Muscle layer of colon (tissue), 2 donors: ENCODE measurements around the gene CMBL.

Source experiments
- H3K27ac ChIP-seq: one replicate; pipeline ENCODE4 v1.7.0; 2013; ENCODE audit warnings: low read depth, mild to moderate bottlenecking, low read length, moderate library complexity
- H3K27me3 ChIP-seq, 2 donors: one replicate each; pipeline ENCODE4 v1.7.0; 2013; ENCODE audit warnings: low read length in 2 of 2, mild to moderate bottlenecking in 2 of 2; ENCODE audit not compliant: insufficient read depth in 2 of 2, control insufficient read depth in 1 of 2
- H3K36me3 ChIP-seq: one replicate; pipeline ENCODE4 v1.7.0; 2013; ENCODE audit warnings: mild to moderate bottlenecking, low read length; ENCODE audit not compliant: insufficient read depth
- H3K4me1 ChIP-seq: one replicate; pipeline ENCODE4 v1.7.0; 2013; ENCODE audit warnings: mild to moderate bottlenecking, low read length; ENCODE audit not compliant: insufficient read depth
- H3K4me3 ChIP-seq, 2 donors: one replicate each; pipeline ENCODE4 v1.7.0; 2013; ENCODE audit warnings: low read length in 2 of 2, low read depth in 1 of 2, mild to moderate bottlenecking in 1 of 2, moderate library complexity in 1 of 2
- H3K9ac ChIP-seq: one replicate; pipeline ENCODE4 v1.7.0; 2013; ENCODE audit warnings: low read length
- H3K9me3 ChIP-seq: one replicate; pipeline ENCODE4 v1.7.0; 2013; ENCODE audit warnings: mild to moderate bottlenecking, low read length
- donor health status: abdominal sarcoma.
- donor health status: Adenocarcinoma of cecum.

The CMBL gene

DNA sequence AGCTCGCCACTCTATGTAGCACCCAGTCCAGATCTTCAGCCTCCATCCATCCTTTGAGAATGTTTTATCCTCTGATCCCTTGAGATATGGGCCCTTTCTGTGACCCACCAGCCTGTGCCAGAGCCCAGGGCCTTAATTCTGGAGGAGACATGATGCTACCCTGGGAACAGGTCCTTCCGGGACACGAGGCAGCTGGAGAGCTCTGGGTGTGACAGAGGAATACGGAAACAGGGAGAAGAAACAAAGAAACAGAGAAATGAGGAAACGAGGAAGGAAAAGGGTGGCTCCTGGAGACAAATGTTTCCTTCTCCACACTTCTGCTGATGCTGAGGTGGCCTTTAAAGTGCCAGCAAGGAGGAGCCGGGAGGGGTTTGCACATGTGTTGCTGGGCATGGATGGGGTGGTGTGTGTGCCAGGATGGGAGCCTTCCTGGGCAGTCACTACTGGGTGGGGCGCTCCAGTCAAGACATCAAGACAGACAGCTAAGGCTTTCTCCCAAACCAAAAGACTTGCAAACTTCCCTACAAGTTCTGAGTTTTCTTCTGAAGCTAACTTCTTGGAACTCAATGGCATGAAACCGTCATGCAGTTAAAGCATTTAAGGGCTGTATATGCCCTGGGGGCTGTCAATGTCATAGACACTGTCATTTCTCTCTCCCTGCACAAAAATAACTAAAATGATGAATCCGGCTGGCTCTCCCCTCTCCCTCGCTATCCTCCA, 23.0 kb upstream of the CMBL start:
- Histone ChIP-seq H3K9ac (no peak overlapping the region), H3K4me3 (no peak overlapping the region), H3K9me3 (no peaks in the 10 kb centered on the region), H3K27me3 (no peaks in the 10 kb centered on the region), H3K36me3 (no peaks in the 10 kb centered on the region), H3K27ac (peak overlapping the region; percentile 65), H3K4me1 (peaks cover 35% of the 10 kb centered on the region)

- H3K4me3 ChIP-seq = no peak overlapping the region
- H3K4me1 ChIP-seq = peaks cover 35% of the 10 kb centered on the region
Observed at GRCh38 chr5:10329820-10330481, 22.2 kb upstream of the CMBL start.

GRCh38 chr5:10329446-10329819, 21.7 kb upstream of the CMBL start:
- no peak overlapping the region for H3K27ac ChIP-seq
- no peaks in the 10 kb centered on the region for H3K27me3 ChIP-seq
- H3K36me3 ChIP-seq = no peaks in the 10 kb centered on the region
- no peak overlapping the region for H3K4me3 ChIP-seq
- H3K9me3 ChIP-seq = no peaks in the 10 kb centered on the region
- H3K9ac ChIP-seq = no peak overlapping the region
- peaks cover 35% of the 10 kb centered on the region for H3K4me1 ChIP-seq

More at GRCh38 chr5:10329820-10330481, 22.2 kb upstream of the CMBL start:
- Histone ChIP-seq H3K27me3 (no peaks in the 10 kb centered on the region), H3K9ac (no peak overlapping the region), H3K27ac (peak overlapping the region; percentile 65), H3K9me3 (no peaks in the 10 kb centered on the region), H3K36me3 (no peaks in the 10 kb centered on the region)

GRCh38 chr5:10328323-10328722, 20.6 kb upstream of the CMBL start:
- H3K4me3 ChIP-seq = no peak overlapping the region
- no peaks in the 10 kb centered on the region for H3K36me3 ChIP-seq
- no peak overlapping the region for H3K27ac ChIP-seq
- H3K4me1 ChIP-seq = peaks cover 41% of the 10 kb centered on the region
- H3K9ac ChIP-seq = no peak overlapping the region
- no peaks in the 10 kb centered on the region for H3K27me3 ChIP-seq
- H3K9me3 ChIP-seq = no peaks in the 10 kb centered on the region

DNA sequence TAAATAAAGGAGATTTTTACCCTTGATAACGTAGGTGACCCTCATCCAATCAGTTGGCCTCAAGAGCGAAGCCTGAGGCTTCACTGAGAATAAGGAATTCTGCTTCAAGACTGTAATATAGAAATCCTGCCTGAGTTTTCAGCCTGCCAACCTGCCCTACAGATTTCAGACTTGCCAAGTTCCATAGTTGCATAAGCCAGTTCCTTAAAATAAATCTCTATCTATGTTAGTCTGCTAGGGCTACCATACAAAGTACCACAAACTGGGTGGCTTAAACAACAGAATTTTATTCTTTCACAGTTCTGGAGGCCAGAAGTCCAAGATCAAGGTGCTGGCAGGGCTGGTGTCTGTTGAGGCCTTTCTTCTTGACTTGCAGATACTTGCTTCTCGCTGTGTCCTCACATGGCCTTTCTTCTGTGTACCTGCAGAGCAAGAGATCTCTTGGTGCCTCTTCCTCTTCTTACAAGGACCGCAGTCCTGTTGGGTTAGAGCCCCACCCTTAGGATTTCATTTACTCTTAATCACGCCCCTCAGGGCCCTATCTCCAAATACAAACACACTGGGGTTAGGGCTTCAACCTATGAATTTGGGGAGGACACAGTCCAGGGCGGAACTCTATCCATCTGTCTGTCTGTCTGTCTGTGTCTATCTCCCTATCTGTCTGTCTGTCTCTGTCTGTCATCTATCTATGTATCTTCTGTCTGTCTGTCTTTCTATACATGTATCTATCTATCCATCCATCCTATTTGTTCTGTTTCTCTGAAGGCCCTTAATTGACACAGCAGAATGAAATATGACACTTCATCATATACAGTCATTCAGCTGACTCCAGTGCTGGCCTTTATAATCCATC, 17.0 kb upstream of the CMBL start:
- no peak overlapping the region for H3K9ac ChIP-seq
- no peaks in the 10 kb centered on the region for H3K27me3 ChIP-seq
- no peak overlapping the region for H3K4me3 ChIP-seq
- no peaks in the 10 kb centered on the region for H3K9me3 ChIP-seq
- peaks cover 15% of the 10 kb centered on the region for H3K4me1 ChIP-seq
- H3K27ac ChIP-seq = no peak overlapping the region
- H3K36me3 ChIP-seq = no peaks in the 10 kb centered on the region

DNA sequence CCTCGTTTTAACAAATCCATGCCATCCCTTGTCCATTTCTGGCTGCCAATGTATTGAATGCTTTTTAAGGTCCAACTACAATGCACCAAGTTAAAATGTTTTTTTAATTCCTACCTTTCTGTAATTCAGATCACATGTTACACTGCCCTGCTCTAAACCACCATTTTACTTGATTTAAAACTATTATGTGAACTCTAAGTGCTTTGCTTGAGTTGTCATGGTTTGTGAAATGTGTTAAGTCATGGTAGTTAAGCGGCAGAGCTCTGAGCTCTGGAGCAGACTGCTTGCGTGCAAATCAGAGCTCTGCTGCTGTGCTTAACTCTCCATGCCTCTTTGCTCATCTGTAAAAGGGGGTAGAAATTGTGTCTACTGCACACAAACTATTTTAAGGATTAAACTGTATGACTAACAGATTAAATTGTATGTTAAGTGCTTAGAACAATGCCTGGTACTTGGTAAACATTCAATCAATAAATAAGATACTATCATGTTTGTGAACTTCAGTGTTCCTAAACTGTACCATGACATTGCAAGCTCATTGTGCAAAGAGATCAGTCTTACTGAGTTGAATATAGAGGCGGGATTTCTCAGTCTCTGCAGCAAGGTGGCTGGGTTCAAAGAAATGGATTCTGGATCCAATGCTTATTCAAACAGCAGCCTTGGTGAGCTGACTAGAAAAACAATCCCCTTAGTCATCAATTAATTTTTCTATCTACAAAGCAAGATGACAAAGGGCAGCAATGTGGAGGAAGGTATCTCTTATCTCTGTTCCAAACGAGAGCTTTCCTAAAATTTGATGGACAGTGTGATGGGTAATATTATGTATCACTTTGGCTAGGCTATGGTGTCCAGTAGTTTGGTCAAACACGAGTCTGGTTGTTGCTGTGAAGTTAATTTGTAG, 16.1 kb upstream of the CMBL start:
- no peaks in the 10 kb centered on the region for H3K36me3 ChIP-seq
- no peak overlapping the region for H3K27ac ChIP-seq
- no peak overlapping the region for H3K4me3 ChIP-seq
- H3K4me1 ChIP-seq = peaks cover 6% of the 10 kb centered on the region
- H3K9ac ChIP-seq = no peak overlapping the region
- H3K27me3 ChIP-seq = no peaks in the 10 kb centered on the region
- H3K9me3 ChIP-seq = no peaks in the 10 kb centered on the region

DNA sequence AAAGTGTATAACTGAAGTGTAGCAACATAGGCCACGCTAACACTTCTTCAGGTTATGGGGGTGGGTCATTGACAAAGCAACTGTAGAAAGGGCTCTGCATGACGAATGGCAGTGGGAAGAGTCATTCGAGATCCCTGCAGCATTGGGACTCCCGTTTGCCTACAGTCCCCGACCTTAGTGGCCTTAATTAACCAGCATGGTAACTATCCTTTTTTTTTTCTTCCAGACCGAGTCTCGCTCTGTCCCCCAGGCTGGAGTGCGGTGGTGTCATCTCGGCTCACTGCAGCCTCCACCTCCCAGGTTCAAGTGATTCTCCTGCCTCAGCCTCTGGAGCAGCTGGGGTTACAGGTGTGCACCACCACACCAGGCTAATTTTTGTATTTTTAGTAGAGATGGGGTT, 14.2 kb upstream of the CMBL start:
- H3K4me3 ChIP-seq = no peak overlapping the region
- H3K36me3 ChIP-seq = no peaks in the 10 kb centered on the region
- peaks cover 6% of the 10 kb centered on the region for H3K4me1 ChIP-seq
- no peaks in the 10 kb centered on the region for H3K9me3 ChIP-seq
- no peak overlapping the region for H3K27ac ChIP-seq
- H3K9ac ChIP-seq = no peak overlapping the region
- H3K27me3 ChIP-seq = no peaks in the 10 kb centered on the region

DNA sequence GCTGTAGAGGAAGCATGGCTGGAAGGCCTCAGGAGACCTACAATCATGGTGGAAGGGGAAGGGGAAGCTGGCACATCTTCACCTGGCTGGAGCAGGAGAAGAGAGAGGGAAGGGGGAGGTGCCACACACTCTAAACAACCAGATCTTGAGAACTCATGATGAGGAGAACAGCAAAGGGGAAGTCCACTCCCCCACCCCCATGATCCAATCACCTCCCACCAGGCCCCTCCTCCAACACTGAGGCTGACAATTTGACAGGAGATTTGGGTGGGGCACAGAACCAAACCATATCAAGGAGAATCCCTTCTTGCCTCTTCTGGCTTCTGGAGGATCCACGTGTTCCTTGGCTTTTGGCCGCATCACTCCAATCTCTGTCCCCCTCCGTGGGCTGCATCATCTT, 13.1 kb upstream of the CMBL start:
- Histone ChIP-seq H3K4me1 (peaks cover 6% of the 10 kb centered on the region), H3K36me3 (no peaks in the 10 kb centered on the region), H3K4me3 (no peak overlapping the region), H3K27ac (no peak overlapping the region), H3K9me3 (no peaks in the 10 kb centered on the region), H3K9ac (no peak overlapping the region), H3K27me3 (no peaks in the 10 kb centered on the region)

DNA sequence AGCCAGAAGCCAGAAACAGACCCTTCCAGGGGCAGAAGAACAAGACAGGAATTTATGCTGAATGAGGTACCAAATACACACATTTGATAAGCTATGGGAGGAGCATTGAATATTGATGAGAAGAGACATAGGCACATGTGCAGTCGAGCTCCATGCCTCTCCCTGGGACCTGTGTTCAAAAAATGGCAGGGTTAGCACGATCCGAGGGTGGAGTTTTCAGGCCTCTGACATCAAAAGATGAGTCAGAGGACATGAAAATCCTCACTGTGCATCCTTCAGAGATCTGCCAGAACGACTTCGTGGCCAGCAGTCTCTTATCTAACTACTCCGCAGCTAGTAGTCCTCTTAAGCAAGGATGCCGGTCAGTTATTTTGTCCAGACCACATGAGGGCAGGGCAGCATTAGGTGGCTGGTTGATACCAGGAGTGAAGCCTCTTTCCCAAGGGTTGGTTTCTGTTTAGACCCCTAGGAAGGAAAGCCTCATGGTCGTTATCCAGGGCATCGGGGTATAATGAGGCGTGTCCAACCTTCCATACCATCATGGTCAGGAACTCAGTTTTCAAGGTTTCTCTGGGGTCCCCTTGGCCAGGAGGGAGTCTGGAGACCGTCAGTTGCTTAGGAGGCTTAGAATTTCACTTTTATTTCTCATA, 11.6 kb upstream of the CMBL start:
- H3K27ac ChIP-seq = no peak overlapping the region

DNA sequence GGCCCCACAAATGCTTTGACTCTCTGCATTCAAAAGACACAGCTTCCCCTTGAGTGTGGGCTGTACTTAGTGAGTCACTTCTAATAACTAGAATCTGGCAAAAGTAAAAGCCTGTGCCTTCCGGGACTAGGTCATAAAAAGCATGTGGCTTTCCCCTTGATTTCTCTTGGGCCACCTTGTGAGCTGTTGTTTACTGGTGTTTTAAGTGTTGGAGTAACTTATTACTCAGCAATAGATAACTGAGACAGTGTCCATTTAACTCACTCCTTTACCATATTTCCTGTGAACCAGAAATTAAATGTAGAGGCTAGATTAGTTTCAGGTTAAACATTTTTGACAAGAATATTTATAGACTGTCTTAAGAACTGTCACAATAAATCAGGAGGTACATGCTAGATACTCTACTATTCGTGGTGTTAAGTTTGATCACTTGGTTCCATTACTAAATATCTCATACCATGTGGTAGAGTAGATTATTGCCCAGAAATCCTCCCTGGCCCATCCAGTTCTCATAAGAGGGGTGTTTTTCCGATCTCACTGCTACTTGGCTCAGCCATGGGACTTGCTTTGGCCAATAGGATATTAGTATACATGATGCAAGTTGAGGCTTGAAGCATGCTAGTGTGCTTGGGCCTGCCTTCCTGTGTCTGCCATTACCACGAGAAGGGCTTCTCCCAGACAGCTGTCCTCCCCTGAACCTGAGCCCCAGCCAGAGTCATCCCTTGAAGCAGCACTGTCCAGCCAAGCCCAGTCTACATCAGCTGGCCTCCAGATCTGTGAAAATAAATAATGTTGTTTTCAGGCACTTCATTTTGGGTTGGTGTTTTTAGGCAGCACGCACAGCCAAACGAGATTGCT, 10.4 kb upstream of the CMBL start:
- Histone ChIP-seq H3K4me3 (no peak overlapping the region), H3K27ac (no peak overlapping the region), H3K9ac (no peak overlapping the region)

More for the DNA sequence above, 11.6 kb upstream of the CMBL start:
- no peaks in the 10 kb centered on the region for H3K27me3 ChIP-seq
- peaks cover 6% of the 10 kb centered on the region for H3K4me1 ChIP-seq
- H3K4me3 ChIP-seq = no peak overlapping the region
- no peaks in the 10 kb centered on the region for H3K36me3 ChIP-seq
- no peak overlapping the region for H3K9ac ChIP-seq
- no peaks in the 10 kb centered on the region for H3K9me3 ChIP-seq

More for the DNA sequence above, 10.4 kb upstream of the CMBL start:
- Histone ChIP-seq H3K4me1 (no peaks in the 10 kb centered on the region), H3K36me3 (no peaks in the 10 kb centered on the region), H3K9me3 (no peaks in the 10 kb centered on the region), H3K27me3 (no peaks in the 10 kb centered on the region)
